Measurements from ENCODE around the gene PRR5.

Gene PRR5

DNA sequence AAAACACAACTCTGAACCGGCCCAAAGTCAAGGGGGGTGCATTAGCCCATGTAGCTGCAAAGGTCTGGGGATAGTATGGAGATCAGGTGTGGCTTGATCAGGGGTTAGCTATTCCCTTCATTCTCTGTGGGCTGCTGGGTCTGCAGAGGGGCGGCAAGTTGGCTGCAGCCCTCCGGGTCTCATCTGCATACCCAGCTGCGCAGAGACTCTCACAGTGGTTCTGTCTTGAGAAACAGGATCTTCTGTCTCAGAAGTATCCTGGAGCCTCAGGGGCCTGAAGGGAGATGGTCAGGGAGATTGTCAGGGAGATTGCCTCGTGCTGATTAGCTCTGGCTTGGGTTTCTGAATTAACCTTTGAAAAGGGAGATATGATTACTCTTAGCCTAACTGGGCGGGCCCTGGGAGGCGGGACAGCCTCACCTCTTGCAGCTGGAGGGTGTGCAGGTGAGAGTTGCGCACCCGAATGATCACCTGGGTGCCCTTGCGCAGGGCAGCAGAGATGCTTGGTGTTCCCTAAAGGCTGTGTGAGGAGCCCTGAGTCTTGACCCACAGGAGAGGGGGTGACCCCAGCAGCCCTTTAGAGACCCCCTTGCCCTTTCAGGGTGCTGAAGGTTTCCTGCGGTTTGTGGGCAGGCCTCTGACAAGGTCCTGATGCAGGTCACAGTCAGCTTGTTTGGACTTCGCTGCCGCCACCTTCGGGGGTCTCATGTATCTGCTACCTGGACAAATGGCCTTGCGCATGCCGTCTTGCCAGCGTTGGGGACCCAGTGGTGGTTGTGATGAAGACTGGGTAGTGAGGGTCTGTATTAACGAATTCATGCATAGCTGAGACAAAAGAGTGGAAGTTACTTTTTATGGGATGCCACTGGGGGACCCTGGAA lies 57.7 kb downstream of the PRR5 start:
- DNase-seq, result no peak

- no peak for DNase-seq
Measured at GRCh38 chr22:44760476-44760875, 58.5 kb downstream of the PRR5 start.

DNA sequence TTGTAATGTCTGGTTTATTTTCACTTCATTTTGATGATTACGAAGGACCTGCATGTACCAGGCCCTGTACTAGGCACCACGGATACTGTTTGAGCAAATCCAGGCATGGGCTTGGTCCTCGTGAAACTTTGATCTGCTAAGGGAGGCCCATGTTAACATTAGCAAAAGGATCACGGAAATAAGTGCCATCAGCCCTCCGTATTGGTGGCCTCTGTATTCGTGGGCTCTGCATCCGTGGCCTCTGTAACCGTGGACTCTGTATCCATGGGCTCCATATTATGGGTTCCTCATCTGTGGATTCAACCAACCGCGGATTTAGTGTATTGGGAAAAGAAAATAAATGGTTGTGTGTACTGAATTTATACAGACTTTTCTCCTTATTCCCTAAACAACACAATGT lies 59.0 kb downstream of the PRR5 start:
- DNase-seq, result no peak

GRCh38 chr22:44764373-44764772 lies 62.4 kb downstream of the PRR5 start:
- DNase-seq, result no peak

GRCh38 chr22:44764974-44765373 lies 63.0 kb downstream of the PRR5 start:
- DNase-seq, result peak; percentile 73

DNA sequence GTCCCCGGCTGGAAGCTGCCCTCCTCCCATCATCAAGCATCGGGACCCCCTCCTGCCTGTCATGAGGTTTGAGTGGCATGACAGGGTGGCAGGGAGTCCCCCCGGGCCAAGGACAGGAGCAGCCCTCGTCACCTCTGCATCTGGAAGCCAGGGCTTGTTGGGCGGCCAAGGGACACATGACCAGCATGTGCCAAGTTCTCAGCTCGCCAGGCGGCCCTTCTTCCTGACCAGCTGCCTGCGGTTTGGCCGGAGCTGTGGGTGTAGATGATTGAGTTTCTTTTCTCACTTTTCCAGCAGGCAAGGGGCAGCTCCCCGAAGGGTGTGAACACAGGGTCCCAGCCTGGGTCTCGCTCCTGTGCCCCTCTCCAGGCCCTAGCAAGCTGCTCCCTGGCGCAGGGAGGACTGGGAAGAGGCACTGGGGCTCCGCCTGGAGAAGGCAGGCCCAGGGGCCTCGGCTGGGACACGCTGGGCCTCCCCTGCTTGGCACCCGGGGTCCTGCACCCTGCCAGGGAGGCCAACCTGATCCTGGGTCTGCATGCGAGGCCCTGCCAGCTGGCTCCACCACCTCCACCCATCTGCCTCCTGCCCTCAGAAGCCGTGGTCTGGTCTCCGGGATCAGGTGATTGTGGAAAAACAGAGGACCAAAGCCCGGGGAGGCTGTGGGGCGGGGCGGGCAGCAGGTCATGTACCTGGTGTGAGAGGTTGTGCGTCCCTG lies 63.7 kb downstream of the PRR5 start:
- DNase-seq, result peak; percentile 72

DNA sequence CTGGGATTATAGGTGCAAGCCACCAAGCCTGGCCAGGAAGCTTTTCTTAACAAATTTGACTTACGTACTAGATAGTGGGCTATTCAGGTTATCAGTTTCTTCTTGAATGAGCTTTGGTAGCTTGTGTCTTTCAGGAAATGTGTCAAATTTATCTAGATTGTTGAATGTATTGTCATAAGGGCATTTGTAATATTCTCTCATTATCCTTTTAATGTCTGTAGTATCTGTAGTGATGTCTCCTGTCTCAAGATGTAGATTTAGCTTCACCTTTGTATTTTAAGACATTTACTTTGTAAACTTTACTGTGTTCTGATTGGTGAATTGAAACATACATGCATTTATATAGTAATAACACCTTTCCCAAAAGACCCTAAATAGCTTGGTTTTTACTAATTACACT lies 71.1 kb downstream of the PRR5 start:
- no peak for DNase-seq

DNA sequence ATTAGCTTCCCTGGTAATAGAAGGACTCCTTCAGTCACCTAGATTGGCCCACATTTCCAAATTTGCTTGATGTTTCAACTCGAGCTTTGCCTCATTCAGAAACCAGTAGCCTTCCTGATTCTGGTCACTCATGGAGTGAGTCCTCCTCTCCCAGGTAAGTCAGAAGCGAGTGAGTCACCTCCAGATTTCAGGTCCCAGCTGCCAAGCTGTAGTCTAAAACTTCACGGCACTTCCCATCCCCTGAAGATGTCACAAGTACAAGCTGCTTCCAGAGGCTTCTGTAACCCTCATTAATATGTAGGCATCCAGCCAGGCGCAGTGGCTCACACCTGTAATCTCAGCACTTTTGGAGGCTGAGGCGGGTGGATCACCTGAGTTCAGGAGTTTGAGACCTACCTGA lies 73.9 kb downstream of the PRR5 start:
- peak; percentile 69 for DNase-seq

- DNase-seq, result no peak
Measured at GRCh38 chr22:44776605-44777363, 74.8 kb downstream of the PRR5 start.

GRCh38 chr22:44777364-44777755 lies 75.4 kb downstream of the PRR5 start:
- peak; percentile 46 for DNase-seq

DNA sequence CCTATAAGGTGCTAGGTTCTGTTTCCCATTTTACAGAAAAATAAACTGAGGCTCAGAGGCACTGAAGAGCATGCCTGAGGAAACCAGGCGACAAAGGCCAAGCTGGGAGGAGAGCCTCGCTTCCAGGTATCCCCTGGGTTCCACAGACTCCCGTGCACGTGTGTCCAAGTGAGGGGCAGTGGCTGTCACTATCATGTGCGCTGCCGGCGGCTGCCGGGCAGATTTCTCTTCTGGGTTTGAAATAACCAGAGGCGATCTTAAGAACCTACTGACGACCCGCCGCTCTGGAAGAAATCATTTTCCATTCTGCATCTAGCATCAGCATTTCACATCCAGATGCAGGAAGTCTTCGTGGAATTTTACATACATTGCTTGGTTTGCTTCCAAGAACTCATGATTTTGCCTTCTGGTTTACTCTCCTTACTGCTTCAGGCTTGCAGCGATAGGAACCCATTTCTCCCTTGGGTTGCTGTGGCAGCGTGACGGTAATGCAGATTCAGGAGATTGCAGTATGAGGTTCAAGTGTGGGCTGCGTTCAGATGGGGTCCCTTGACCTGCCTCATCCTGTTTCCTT lies 79.0 kb downstream of the PRR5 start:
- no peak for DNase-seq

DNA sequence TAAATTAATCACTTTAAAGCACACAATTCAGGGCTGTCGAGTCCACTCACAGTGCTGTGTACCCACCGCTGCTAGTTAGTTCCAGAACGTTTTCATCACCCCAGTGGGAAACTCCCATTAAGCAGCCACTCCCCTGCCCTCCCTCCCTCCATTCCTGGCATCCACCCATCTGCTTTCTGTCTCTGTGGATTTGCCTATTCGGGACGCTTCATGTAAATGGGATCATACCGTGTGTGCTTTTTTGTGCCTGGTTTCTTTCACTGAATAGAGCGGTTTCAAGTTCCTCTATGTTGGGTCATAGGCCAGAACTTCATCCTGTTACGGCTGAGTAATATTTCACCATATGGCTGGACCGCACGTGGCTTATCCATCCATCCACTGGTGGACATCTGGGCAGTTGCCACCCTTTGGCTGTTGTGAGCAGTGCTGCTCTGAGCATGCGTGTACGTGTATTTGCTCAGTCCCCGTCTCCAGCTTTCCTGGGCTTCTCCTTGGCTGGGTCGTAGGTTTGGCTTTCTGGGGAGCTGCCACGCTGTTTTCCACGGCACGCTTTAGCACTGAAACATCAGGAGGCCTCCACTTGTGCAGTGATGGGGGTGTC lies 80.5 kb downstream of the PRR5 start:
- DNase-seq, result no peak

DNA sequence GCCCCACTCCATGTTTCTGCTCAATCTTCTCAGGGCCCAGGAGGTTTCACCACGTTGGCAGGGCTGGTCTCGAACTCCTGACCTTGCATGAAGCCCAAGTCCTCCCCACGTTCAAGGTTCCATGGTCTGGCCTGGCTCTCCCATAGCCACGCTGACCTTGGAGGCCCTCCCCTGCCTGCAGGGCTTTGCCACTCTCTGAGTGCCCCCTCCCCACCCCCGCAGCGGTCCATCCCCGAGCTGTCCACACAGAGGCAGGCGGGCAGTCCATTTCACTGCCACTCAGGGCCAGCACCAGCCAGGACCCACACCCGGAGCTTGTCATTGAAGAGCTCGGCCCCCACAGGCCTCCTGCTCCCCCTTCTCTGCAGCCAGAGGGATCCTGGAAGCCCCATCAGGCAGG lies 81.1 kb downstream of the PRR5 start:
- DNase-seq, result no peak

DNA sequence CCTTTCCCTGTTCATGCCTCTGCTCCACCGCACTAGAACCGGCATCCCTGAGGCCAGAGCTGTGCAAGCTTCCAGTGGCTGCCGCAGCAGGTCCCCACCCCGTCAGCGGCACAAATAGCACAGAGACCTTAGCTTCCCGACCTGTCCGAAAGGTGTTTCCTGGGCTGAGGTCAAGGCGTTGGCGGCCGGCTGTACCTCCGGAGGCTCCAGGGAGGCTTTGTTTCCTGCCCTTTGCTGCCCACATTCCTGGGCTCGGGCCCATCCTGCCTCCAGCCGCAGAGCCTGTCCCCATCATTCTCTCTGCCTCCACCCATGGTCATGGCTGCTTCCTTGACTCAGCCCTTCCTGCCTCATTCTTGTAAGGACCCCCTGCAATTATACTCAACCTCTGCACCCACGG lies 81.6 kb downstream of the PRR5 start:
- no peak for DNase-seq

DNA sequence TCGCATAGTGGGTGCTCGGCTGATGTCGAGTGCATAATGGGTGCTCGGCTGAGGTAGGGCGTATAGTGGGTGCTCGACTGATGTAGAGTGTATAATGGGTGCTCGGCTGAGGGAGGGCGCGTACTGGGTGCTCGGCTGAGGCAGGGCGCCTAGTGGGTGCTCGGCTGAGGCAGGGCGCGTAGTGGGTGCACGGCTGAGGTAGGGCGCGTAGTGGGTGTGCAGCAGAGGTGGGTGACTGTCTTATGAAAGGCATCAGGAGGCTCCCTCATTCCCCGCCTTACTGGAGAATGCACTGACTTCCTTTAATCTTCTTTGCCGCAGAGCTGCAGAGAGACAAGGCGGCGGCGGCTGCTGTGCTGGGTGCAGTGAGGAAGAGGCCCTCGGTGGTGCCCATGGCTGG lies 84.1 kb downstream of the PRR5 start:
- DNase-seq, result no peak

- no peak for DNase-seq
Measured at GRCh38 chr22:44786610-44787009, 84.6 kb downstream of the PRR5 start.

All from RPMI8226 (cell line).